Measurements from ENCODE around the gene ARID1B.

DNA sequence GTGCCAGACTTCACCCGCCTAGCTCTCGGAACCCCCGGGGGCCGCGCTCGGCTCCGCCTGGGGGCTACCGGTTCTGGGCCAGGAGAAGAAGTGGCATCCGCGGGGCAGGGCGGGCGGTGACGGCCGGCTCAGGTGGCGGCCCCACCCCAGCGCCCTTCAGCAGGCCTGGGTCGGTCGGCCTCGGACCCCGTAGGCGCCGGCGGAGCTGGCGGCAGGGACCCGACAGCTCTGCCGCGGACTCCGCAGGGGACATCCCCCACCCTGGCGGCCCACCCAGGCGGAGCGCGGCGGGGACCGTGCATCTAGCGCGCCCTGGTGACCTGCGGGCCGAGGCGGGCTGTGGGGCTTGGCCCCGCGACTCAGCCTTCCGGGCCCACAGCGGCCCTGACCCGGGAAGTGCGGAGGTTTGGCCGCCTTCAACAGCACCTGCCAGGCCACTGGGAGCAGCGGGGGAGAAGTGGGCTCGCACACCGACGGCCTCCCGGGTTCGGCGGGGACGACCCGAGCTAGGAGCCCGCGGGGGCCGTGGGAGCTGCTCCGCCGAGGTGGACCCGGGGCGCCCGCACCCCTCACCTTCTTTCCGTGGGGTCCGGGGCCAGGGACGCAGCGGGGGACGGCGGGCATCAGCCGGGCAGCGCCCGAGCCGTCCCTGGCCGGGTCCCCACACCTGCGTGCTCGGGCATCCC lies 459.0 kb downstream of the ARID1B start:
- TF ChIP-seq, protein P1, sequence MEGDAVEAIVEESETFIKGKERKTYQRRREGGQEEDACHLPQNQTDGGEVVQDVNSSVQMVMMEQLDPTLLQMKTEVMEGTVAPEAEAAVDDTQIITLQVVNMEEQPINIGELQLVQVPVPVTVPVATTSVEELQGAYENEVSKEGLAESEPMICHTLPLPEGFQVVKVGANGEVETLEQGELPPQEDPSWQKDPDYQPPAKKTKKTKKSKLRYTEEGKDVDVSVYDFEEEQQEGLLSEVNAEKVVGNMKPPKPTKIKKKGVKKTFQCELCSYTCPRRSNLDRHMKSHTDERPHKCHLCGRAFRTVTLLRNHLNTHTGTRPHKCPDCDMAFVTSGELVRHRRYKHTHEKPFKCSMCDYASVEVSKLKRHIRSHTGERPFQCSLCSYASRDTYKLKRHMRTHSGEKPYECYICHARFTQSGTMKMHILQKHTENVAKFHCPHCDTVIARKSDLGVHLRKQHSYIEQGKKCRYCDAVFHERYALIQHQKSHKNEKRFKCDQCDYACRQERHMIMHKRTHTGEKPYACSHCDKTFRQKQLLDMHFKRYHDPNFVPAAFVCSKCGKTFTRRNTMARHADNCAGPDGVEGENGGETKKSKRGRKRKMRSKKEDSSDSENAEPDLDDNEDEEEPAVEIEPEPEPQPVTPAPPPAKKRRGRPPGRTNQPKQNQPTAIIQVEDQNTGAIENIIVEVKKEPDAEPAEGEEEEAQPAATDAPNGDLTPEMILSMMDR (IDR thresholded peaks at IDR 0.05; ENCODE audit: low read length), result no peak
- TF ChIP-seq EZH2 (optimal IDR thresholded peaks at IDR 0.05; ENCODE audit: low read depth, low read length), result no peak

Data from MM.1S (cell line).